RCC 7860 (cell line): Measurements from ENCODE around the gene P2RY6.
A peak's percentile ranks its signal among the peaks of the same experiment; 100 is the strongest.

Source experiments
- DNase-seq: peaks from one replicate; pipeline ENCODE4 v3.0.0-alpha.2; 2015; ENCODE audit warnings: low spot score
- FAIRE-seq: peaks from 2 replicates; lab custom pipeline; 2012; peaks lifted over from hg19 to GRCh38; lab: Jason Lieb, UNC

P2RY6 gene

DNA sequence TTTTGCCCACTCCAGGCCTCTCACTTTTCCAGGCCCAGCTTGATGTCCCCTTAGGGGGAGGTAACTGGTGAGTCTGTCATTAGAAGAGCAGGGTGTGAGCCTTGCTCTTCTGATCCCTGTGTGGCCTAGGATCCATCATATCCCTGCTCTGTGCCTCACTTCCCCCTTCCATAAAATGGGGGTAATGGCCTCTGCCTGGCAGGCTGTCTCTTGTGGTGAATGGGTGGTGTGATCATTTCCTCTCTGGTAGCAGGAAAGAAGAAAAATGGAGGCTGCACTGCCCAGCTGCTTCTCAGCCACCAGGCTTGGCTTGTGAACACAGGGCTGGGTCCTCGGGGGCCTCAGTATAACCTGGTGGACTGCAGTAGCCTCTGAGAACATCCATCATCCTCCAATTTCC is 41.5 kb downstream of the P2RY6 start:
- FAIRE-seq, result no peak
- no peak for DNase-seq

GRCh38 chr11:73314117-73314961 is 42.2 kb downstream of the P2RY6 start:
- DNase-seq, result peak; percentile 83
- FAIRE-seq, result peak; percentile 30

- FAIRE-seq, result no peak
- no peak for DNase-seq
Measured at GRCh38 chr11:73315293-73316020, 43.3 kb downstream of the P2RY6 start.

GRCh38 chr11:73316422-73316821 is 44.3 kb downstream of the P2RY6 start:
- no peak for FAIRE-seq
- DNase-seq, result no peak

GRCh38 chr11:73317373-73317772 is 45.2 kb downstream of the P2RY6 start:
- FAIRE-seq (no peak), DNase-seq (no peak)

- no peak for DNase-seq
- FAIRE-seq, result no peak
Measured at GRCh38 chr11:73317803-73318202, 45.7 kb downstream of the P2RY6 start.

DNA sequence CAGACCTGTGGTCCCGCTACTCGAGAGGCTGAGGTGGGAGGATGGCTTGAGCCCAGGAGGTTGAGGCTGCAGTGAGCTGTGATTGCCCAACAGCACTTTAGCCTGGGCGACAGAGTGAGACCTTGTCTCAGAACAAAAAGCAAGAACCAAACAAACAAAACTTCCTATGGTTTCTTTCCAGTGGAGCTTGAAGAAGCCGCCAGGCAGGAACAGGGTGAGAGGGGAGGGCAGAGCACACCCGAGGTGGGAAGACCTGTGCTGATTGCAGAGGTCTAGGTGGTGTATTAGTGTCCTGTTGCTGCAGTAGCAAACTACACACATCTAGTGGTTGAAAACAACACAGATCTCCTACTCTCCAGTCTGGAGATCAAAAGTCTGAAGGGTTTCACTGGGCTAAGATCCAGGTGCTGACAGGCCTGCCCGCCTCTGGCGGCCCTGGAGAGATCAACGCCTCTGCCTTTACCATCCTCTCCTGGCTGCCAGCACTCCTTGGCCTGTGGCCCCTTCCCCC is 46.4 kb downstream of the P2RY6 start:
- no peak for FAIRE-seq
- DNase-seq, result no peak

DNA sequence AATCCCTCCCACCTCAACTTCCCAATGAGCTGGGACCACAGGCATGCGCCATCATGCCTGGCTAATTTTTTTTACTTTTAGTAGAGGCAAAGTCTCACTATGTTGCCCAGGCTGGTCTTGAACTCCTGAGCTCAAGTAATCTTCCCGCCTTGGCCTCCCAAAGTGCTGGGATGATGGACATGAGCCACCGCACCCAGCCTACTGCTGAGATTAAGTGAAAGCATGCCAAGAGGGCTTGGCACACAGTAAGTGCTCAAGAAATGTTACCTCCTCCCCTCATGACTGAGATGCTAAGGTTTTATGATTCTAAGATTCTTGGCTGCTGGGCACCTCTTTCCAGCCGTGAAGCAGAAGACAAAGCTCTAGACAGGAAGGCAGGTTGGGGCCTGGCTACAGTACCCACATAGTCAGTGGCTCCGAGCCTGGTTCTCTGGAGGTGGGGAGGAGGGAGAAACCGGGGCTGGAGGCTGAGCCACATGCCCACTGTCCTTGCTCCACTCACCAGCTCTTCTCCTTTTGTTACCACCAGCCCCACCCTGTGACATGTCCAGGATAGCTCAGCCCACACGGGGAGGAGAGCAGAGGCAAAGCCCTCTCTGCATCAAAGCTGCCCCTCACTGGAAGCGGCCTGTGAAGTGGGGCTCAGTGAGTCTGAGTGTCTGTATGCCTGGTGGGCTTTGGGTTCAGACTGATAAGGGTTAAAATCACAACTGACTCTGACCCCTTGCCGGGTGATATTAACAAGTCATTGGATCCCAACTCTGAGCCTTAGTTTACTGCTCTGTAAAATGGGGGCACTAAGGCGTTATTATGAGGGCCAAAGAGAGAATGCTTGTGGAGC is 48.8 kb downstream of the P2RY6 start:
- no peak for DNase-seq
- FAIRE-seq, result no peak

- no peak for FAIRE-seq
- DNase-seq, result no peak
Measured at GRCh38 chr11:73321604-73322381, 49.7 kb downstream of the P2RY6 start.

GRCh38 chr11:73322382-73323306 is 50.5 kb downstream of the P2RY6 start:
- FAIRE-seq (no peak), DNase-seq (no peak)

DNA sequence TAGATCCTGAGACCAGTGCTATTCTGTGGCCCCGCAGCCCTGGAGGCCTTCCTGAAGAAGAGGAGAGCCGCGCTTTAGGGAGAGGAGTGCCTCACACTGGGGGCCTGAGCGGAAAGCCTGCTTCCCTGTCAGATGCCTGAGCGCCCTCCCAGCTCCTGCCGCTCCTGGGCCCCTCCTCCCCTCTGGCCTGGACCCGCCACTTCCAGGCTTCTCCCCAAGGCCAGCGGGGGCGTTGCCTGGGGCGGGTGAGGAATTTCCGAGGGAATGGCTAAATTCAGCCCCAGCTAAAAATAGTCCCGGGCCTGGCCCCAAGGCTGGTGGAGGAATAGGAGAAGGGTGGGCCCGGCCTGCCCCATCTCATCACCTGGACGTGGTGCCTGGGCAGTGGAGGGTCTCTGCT is 51.3 kb downstream of the P2RY6 start:
- DNase-seq, result no peak
- FAIRE-seq, result no peak

- DNase-seq (no peak), FAIRE-seq (no peak)
Measured at GRCh38 chr11:73324116-73324515, 52.0 kb downstream of the P2RY6 start.

GRCh38 chr11:73324665-73325035 is 52.5 kb downstream of the P2RY6 start:
- no peak for DNase-seq
- no peak for FAIRE-seq

DNA sequence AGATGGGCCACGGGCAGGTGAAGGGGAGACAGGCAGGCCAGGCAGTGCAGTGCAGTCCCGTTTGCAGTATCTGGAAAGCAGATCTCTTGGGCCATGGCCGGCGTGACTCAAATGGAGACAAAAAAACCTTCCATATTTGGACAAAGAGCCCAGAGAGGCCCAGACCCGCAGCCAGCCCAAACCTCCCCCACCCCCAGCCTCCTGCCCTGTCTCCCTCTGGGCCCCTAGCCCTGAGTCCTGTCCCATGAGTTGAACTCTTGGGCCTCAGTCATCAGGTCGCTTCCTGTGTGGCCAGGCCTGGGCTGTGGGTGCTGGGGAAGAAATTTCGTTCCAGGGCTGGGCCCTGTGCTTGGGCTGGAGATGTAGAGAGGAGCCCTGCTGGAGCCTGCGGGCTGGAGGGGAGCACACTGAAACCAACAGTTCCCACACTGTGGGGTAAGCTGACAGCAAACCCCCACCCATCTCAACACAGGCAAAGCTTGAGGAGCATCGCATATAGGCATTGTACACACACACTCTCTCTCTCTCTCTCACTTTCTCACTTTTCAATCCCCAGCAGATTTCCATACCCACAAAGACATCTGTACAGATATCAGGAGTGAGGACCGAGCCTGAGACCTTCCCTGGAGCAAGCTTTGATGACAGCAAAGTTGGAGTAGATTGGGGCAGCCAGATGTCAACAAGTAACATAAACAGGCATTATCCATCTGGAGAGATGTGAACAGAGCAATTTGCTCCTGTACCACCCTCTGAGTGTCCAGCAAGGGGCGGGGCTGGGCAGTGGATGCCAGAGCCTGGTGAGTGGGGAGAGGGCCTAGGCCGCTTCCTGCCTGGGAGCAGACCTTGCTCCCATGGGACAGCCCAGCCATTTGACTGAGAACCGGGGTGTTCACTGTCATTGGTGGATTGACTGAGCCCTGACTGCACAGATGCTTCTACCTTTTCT is 53.2 kb downstream of the P2RY6 start:
- FAIRE-seq, result no peak

DNA sequence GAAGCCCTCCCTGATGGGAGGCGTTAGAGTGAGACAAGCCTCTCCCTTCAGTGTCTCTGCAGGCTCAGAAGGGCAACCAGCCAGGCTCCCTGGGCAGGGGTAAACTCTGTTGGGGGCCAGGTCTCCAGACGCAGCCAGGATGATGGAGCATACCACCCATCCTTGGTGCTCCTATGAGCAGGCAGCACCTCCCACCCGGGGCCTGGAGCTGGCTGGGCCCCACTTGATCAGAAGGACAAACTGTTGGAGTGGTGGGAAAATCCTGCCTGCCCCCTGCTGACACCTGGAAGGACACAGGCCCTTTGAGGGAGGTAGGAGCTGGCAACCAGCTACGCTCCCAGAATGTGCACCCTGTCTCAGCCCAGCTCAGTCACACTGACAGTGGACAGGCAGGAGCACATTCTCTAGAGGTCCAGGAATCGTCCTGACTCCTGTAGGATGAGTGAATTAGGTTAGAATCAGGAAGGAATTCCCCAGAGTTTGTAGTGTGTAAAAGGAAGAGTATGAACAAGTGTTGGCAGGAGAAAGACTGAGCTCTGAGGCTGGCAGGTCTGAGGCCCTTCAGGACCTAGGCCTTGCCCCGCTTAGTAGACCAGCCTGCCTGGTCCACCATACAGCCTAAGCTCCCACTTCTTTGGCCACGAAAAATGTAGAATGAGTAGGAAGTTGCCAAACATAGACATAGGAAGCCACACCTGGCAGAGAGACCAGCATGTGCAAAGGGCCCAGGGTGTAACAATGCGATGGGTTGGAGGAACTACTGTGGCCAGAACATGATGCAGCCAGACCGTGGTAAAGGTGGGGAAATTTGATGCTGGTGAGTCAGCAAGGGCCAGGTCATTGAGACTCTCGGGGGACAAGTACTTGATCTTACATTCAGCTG is 55.0 kb downstream of the P2RY6 start:
- no peak for FAIRE-seq
- peak; percentile 39 for DNase-seq

More for the DNA sequence above, 53.2 kb downstream of the P2RY6 start:
- DNase-seq, result no peak

GRCh38 chr11:73327812-73328364 is 55.8 kb downstream of the P2RY6 start:
- DNase-seq, result no peak
- FAIRE-seq, result no peak

- FAIRE-seq (no peak), DNase-seq (no peak)
Measured at GRCh38 chr11:73330569-73331093, 58.5 kb downstream of the P2RY6 start.
